ENCODE data around the gene GRK3.

GRCh38 chr22:25711491-25711890, 147.0 kb downstream of the GRK3 start:
- TF ChIP-seq CTCF (IDR thresholded peaks at IDR 0.05) (no peak), POLR2A (IDR thresholded peaks at IDR 0.05) (no peak)
